Muscle of leg (tissue), 16 donors: ENCODE data around the gene ZNF222. TPM values are rescaled to one million over a fixed set of nuclear protein-coding genes. Genes with fewer than 3 reads are reported as not detected.

Source experiments
- DNase-seq: peaks from one replicate; pipeline ENCODE4 v3.0.0; 2013
- H3K27ac ChIP-seq: one replicate; pipeline ENCODE4 v1.5.1; 2013; ENCODE audit warnings: mild to moderate bottlenecking, low read length, control low read depth
- H3K27me3 ChIP-seq: one replicate; pipeline ENCODE4 v1.6.1; 2013; ENCODE audit warnings: low read length; ENCODE audit not compliant: control insufficient read depth, insufficient read depth
- H3K36me3 ChIP-seq: one replicate; pipeline ENCODE4 v1.6.1; 2013; ENCODE audit warnings: low read length; ENCODE audit not compliant: control insufficient read depth, insufficient read depth
- H3K4me1 ChIP-seq: one replicate; pipeline ENCODE4 v1.6.1; 2013; ENCODE audit warnings: low read length; ENCODE audit not compliant: control insufficient read depth, insufficient read depth
- H3K4me3 ChIP-seq: one replicate; pipeline ENCODE4 v1.5.1; 2013; ENCODE audit warnings: low read length, control low read depth
- H3K9me3 ChIP-seq: replicated peaks from 2 replicates; pipeline ENCODE4 v1.6.1; 2013; ENCODE audit warnings: low read depth, low read length; ENCODE audit not compliant: control insufficient read depth
- WGBS: methylation state at CpG from one replicate; pipeline ENCODE4 v1.1.5; 2013; ENCODE audit warnings: missing lambda C conversion rate; ENCODE audit not compliant: insufficient coverage; 5-methylcytosine and 5-hydroxymethylcytosine counted together
- long read RNA-seq, 11 donors: transcript quantifications; one replicate each; lab custom pipeline, GENCODE V29; 2026
- polyA plus RNA-seq, 8 donors: library from polyadenylated mRNA; unstranded; fragments of 120-200 nt; gene quantifications; one replicate each; pipeline versions ENCODE4 v1.2.1 to v1.2.3, GENCODE V29; 2013; ENCODE audit warnings: inconsistent platforms in 1 of 8, low replicate concordance in 1 of 8; ENCODE audit not compliant: insufficient read length in 8 of 8, insufficient read depth in 1 of 8
- total RNA-seq: library from RNA; stranded (reverse); fragments of 120-200 nt; gene quantifications from one replicate; pipeline ENCODE4 v1.2.4, GENCODE V29; 2013

ZNF222 gene
- total RNA-seq (5.8 TPM), polyA plus RNA-seq (1 to 10 TPM; 3.6 to 5.5 (median 4.3) TPM)
- long read RNA-seq, donor 1: 0 reads
- long read RNA-seq, donor 2: 0 reads
- long read RNA-seq, donor 3: 0 reads
- long read RNA-seq, donor 4, partial matches to known transcripts: 0 of 1 reads
- long read RNA-seq, donor 4, other reads (novel, unspliced or antisense): 0 of 1 reads
- long read RNA-seq, donor 5, partial matches to known transcripts: 0 of 1 reads
- long read RNA-seq, donor 5, other reads (novel, unspliced or antisense): 0 of 1 reads
- long read RNA-seq, donor 6: 0 reads
- long read RNA-seq, donor 7: 0 reads
- long read RNA-seq, donor 8, partial matches to known transcripts: 0 of 1 reads
- long read RNA-seq, donor 8, other reads (novel, unspliced or antisense): 0 of 1 reads
- long read RNA-seq, donor 9, partial matches to known transcripts: 0 of 1 reads
- long read RNA-seq, donor 9, other reads (novel, unspliced or antisense): 0 of 1 reads
- long read RNA-seq, donor 10, partial matches to known transcripts: 0 of 1 reads
- long read RNA-seq, donor 10, other reads (novel, unspliced or antisense): 0 of 1 reads
- long read RNA-seq, donor 11, partial matches to known transcripts: 0 of 1 reads
- long read RNA-seq, donor 11, other reads (novel, unspliced or antisense): 0 of 1 reads

DNA sequence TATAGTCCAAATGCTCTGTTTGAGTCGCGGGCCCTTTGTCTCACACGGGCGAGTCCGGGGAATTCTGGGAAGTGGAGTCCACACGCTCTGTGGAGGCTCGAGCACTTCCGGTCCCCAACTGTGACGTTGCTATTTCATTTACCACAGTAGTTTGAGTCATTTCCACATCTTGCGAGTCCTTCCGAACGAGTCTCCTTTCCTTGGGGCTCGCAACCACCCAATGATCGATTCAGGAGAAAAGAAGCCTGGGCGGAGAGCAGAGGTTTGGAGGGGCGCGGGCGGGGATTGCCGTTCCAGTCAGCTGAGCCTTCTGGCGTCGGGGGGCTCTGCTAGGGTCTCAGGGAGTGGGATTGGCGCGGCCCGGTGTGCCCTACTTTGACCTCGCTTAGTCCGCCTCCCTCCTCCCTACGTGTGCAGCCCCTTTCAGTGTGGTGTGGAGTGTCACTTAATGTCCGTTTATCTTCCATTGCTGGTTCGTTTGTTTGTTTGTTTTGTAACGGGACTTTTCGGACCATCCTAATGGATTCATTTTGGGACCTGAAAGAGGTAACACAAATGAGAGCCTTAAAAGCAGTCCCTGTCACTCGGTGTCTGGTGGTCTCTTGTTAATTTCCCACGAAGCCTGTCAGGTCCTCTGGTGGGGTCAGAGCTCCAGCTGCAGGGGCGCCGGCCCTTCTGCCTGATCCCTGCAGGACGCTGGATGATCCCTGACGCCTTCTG lies at the start of gene ZNF222:
TSS of gene ZNF222 (plus strand) at position 163 of the 720 bp plus-strand sequence. CDS start at position 221, 58 bp downstream.
- H3K27me3 ChIP-seq: no peaks in the 10 kb centered on the region
- H3K4me1 ChIP-seq: peaks cover 8% of the 10 kb centered on the region
- H3K27ac ChIP-seq: peak within 1 kb of the TSS; percentile 67
- peaks cover 11% of the 10 kb centered on the region for H3K9me3 ChIP-seq
- peak within 1 kb of the TSS; percentile 88 for H3K4me3 ChIP-seq
- peak; percentile 97 for DNase-seq
- peaks cover 28% of the 10 kb centered on the region for H3K36me3 ChIP-seq
- 2% methylated on average over 22 of the region's 37 CpGs for WGBS

DNA sequence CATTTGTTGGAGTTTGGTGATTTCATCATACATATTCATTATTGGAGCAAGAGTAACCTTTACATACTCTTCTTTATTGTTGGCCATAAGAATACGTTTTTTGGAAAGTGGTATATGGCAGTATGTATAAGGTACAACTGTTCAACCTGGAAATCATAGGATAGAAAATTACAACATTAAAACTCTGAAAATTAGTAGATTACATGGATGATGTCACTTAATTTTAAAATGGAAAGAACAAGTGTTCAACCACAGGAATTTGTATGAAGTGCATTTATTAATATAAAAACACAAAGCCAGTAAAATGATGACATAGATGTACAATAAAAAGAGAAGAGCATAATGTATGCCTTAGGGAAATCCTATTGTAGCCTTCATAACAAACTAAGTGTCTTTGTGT lies 48.4 kb upstream of the ZNF222 start:
- Histone ChIP-seq H3K27me3 (no peaks in the 10 kb centered on the region), H3K36me3 (no peaks in the 10 kb centered on the region), H3K9me3 (peaks cover 67% of the 10 kb centered on the region), H3K4me3 (no peak overlapping the region), H3K27ac (no peak overlapping the region), H3K4me1 (no peaks in the 10 kb centered on the region)
- DNase-seq: no peak
- no CpG with 5 or more reads among the region's 1 CpG for WGBS

DNA sequence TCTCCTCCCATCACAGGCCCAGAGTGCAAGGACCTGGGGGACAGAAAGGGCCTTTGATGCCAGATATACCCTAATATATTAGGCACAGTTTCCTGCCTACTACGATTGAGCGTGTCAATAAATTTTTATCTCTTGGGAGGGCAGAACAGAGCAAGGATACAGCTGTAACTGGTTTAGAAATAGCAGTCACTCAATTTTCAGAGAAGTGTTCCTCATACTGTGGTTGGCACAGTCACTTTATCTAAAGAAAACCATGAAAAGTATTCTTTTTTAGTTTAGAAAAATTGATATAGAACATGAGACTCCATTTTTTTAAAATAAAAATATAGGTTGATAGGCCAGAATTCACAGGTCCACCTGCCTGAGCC lies 41.7 kb upstream of the ZNF222 start:
- peaks cover 3% of the 10 kb centered on the region for H3K36me3 ChIP-seq
- no CpG with 5 or more reads among the region's 2 CpGs for WGBS
- no peaks in the 10 kb centered on the region for H3K27me3 ChIP-seq
- H3K27ac ChIP-seq: no peak overlapping the region
- peaks cover 10% of the 10 kb centered on the region for H3K9me3 ChIP-seq
- DNase-seq: no peak
- H3K4me3 ChIP-seq: peak overlapping the region; percentile 90
- peaks cover 5% of the 10 kb centered on the region for H3K4me1 ChIP-seq

DNA sequence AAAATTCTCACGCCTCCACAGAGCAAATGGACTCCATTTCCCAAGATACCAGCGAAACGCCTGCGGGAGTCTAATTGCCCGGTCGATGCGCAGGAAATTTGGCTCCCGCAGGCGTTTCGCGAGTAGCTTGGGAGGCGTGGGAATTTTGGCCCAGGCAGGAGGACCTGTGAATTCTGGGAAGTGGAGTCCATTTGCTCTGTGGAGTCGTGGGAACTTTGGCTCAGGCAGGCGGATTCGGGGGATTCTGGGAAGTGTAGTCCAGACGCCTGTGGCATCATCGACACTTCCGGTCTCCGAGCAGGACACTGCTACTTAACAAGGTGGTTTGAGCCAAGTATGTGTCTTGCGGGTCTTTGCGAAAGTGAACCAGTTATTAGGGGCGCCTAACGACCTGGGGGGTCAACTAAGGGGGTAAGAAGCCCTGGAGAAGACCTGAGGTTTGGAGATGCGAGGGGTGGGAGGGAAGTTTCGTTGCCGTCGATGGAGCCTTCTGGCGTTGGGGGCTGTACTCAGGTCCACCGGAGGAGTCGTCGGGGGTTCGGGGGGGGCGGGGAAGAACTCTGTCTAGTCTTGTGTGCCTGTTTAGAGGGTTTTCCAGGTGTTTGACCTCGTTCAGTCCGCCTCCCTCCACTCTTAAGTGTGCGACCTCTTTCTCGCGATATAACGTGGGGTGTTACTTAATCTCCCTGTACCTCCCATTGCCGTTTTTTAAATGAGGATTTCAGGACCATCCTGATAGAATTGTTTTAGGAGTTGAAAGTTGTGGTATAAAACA lies 41.1 kb upstream of the ZNF222 start, which contains the start of gene ZNF155:
TSS of gene ZNF155 (plus strand) at position 277 of the 775 bp plus-strand sequence. CDS start 4,356 bp downstream, outside the sequence.
- under 1% methylated on average over 20 of the region's 40 CpGs for WGBS
- peak within 1 kb of the TSS; percentile 91 for H3K27ac ChIP-seq
- peak within 1 kb of the TSS; percentile 90 for H3K4me3 ChIP-seq
- H3K36me3 ChIP-seq: peaks cover 5% of the 10 kb centered on the region
- no peaks in the 10 kb centered on the region for H3K27me3 ChIP-seq
- peaks cover 9% of the 10 kb centered on the region for H3K9me3 ChIP-seq
- H3K4me1 ChIP-seq: peaks cover 5% of the 10 kb centered on the region
- peak; percentile 99 for DNase-seq

DNA sequence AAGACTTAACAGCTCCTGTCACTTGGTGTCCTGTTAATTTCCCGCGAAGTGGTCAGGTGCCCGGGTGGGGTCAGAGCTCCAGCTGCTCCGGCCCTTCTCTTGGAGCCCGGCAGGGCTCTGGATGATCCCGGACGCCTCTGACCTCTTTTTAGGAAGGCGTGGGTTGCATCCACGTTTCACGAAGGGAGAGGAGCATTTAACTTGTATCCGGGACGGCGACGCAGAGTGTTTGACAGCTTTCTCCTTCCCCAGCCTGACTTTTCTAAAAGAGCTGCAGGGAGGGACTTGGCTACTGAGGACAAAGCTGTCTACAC lies 40.5 kb upstream of the ZNF222 start:
- Histone ChIP-seq H3K9me3 (peaks cover 3% of the 10 kb centered on the region), H3K36me3 (peaks cover 10% of the 10 kb centered on the region), H3K27me3 (no peaks in the 10 kb centered on the region), H3K4me3 (peak overlapping the region; percentile 90), H3K4me1 (peaks cover 5% of the 10 kb centered on the region), H3K27ac (peak overlapping the region; percentile 91)
- WGBS: 3% methylated on average over 6 of the region's 14 CpGs
- no peak for DNase-seq

DNA sequence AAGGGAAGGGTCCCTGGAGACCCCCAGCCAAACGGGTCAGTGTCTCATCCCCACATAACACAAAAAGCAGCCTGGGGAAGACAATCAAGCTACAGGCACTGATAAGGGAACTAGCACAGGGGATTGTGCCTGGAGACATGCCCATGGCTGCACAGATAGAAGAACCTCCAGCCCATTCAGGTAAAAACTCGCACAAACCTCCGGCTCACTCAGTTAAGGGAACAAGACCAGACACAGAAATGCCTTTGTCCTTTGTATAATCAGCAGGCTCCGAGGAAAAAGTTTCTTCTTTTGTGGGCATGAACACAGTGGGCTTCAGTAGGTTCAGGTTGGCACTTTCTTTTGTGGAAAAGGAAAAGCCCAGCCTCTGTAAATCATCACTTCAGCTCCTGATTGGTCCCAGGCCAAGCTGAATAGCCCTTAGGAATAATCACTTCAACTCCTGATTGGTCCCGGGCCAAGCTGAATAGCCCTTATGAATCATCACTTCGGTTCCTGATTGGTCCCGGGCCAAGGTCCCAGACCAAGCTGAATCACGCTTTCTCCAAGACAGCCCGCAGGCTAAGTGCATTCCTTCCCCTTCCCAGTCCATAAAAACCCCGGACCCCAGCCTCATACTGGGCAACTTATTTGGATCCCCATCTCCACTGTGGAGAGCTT lies 27.4 kb upstream of the ZNF222 start:
- 97% methylated on average over 8 of the region's 10 CpGs for WGBS
- H3K36me3 ChIP-seq: peaks cover 29% of the 10 kb centered on the region
- H3K27me3 ChIP-seq: no peaks in the 10 kb centered on the region
- no peak overlapping the region for H3K27ac ChIP-seq
- H3K4me3 ChIP-seq: no peak overlapping the region
- H3K4me1 ChIP-seq: peaks cover 2% of the 10 kb centered on the region
- H3K9me3 ChIP-seq: peaks cover 11% of the 10 kb centered on the region
- no peak for DNase-seq

DNA sequence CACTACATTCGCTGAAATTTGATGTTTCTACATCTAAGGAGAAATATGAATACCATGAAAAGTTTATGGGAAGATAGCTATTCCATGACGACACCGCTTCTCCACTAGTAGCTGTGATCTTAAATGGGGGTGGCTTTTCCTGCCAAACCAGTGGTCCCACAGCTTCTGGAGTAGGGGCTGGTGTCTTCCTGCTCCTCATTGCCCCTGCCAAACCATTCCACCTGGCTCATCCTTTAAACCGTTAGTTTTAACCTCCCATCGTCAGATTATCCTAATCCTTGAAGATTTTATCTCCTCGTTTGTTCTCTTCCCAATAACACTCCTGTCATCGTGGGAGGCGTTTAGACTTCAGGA lies 23.0 kb upstream of the ZNF222 start:
- DNase-seq: no peak
- Histone ChIP-seq H3K4me3 (peak overlapping the region; percentile 67), H3K27me3 (no peaks in the 10 kb centered on the region), H3K4me1 (peaks cover 9% of the 10 kb centered on the region), H3K9me3 (peaks cover 17% of the 10 kb centered on the region), H3K36me3 (peaks cover 9% of the 10 kb centered on the region), H3K27ac (peak overlapping the region; percentile 77)
- WGBS: 0% methylated on average over 5 of the region's 8 CpGs

DNA sequence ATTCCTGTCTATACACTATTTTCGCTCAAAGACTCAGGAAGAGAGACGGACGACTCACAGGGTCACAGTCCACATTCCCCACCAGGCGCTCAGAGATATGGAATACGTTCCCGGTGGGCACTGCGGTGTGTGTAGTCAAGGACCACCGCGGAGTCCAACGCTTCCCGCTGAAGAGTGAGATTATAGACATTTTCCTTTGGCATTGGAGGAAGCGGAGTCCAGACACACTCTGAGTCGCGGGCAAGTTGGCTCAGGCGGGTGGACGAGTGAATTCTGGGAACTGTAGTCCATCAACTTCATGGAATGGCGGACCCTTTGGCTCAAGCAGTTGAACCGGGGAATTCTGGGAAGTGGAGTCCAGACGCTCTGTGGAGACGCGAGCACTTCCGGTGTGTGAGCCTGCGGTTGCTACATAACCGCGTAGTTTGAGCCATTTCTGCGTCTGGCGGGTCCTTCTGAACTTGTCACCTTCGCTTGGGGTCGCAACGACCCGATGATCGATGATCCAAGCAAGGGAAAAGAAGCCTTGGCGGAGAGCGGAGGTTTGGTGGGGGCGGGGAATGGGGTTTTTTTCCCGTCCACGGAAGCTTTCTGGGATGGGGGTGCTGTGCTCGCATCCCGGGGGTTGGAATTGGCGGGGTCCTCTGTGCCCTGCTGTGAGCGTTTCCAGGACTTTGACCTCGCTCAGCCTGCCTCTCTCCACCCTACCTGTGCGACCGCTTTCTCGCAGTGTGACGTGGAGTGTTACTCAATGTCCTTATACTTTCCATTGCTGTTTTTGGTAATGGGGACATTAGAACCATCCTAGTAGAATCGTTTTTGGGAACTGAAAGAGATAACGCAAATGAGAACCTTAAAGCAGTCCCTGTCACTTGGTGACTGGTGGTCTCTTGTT lies 22.4 kb upstream of the ZNF222 start, which contains the start of gene ZNF230:
TSS of gene ZNF230 (plus strand) at position 392 of the 895 bp plus-strand sequence. CDS start 4,122 bp downstream, outside the sequence.
- peaks cover 16% of the 10 kb centered on the region for H3K9me3 ChIP-seq
- peak within 1 kb of the TSS; percentile 77 for H3K27ac ChIP-seq
- H3K27me3 ChIP-seq: no peaks in the 10 kb centered on the region
- H3K4me1 ChIP-seq: peaks cover 9% of the 10 kb centered on the region
- H3K4me3 ChIP-seq: peak within 1 kb of the TSS; percentile 67
- WGBS: 0% methylated on average over 37 of the region's 48 CpGs
- H3K36me3 ChIP-seq: peaks cover 11% of the 10 kb centered on the region
- peak; percentile 99 for DNase-seq
